HG02852 (cell line): ENCODE measurements around the gene BMPR2.

Experiments
- ATAC-seq: cut with Tn5 transposase; IDR thresholded peaks from one replicate; pipeline ENCODE4 v1.9.1; 2021; ENCODE audit warnings: mild to moderate bottlenecking, moderate library complexity; ENCODE audit not compliant: unreplicated experiment

Gene BMPR2

DNA sequence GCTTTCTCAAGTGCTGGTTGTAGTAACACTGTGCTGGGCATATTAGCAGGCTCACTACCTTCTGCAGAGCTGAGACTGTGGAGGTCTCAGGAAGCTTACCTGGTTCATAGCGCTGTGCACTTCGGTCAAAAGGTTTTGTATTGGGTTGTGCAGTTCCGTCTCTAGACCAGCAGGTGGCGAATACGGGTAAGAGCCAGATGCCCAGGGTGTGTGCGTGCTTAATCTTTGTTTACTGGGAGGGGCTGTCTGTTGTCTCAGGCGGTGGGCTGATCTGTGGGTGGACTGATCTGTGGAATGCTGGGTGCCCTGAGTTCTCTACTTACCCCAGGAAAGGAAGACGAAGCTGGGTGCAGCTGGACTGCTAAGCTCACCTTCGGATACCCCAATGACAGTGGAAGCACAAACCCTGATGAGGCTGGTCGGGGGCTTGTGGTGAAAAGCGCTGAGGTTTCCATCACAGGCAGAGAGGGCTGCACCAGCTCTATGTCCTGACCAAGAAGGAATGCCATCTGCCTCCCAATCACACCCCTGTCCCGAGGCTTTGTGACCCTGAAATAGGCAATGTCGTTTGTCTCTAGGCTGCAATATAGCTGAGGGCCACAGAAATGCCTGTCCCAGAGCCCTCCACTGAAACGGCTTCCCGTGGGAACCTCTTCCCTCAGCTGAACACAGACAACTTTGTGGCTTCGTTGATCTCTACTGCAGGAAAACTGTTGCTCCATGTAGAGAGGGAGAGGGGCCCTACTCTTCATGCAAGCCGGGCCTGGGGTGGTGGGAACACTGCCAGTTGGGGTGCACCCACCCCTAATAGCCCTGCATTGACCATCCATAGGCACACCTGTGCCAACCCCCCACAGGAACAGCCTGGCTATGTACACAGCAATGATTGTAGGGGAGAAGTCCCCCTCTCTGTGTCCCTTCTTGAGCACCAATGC is 212.8 kb downstream of the BMPR2 start:
- ATAC-seq, result peak; percentile 74

DNA sequence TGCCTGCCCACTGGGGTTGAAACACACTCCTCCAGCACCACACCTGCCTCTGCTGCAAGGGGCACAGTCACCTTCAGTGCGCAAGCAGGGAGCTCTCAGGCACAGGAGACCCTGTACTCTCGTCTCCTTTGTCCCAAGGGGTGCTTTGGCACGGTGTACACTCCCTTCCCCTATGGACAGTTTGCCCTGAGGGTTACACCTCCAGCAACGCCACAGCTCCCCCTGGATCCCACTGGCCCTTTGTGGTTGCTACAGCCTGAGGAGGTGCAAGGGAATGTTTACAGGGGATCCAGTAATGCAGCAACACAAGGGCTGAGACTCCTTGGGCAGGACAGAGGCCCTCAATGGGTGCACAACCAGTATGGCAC is 213.4 kb downstream of the BMPR2 start:
- no peak for ATAC-seq

DNA sequence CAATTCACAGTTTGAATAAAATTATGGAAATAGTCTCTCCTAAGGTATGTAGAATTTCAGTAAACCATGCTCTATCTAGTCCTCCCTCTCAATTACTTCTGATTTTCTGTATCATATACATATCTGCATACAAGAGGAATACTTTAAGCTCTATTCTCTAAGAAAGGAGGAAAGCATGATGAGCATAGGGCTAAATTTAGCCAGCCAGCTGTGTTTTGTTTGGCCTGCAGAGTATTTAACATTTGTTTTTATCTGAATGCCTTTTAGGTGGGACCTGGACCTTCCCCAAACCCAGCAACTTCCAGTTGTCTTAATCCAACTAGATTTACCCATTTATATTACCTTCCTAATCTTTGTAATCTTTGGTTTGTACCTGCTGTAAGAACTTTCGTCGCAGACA is 216.4 kb downstream of the BMPR2 start:
- no peak for ATAC-seq

DNA sequence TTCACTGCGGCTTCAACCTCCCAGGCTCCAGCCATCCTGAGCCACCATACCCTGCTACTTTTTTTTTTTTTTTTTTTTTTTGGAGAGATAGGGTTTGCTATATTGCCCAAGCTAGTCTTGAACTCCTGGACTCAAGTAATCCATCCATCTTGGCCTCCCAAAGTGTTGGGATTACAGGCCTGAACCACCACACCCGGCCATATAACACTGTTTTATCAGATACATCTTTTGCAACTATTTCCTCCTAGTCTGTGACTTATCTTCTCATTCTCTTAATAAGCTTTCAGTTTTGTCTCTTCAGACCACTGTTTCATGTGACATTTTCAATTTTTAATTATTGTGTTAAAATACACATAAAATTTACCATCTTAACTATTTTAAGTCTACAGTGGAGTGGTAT is 223.0 kb downstream of the BMPR2 start:
- ATAC-seq, result no peak

DNA sequence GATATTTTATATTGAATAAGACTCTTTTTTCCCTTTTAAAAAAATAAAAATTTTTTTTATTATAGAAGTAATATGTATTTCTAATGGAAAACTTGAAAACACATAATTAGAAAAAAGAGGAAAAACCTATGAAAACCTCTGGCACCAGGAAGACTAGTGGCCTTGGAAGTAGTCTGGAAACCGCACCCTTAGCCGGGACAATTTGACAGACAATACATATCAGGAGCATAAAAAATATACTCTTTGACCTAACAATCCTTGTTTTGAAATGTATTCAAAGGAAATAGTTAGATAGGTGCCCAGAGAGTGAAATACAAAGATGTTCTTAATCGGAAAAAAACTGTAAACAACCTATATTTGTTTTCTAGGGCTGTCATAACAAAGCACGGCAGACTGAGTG is 223.8 kb downstream of the BMPR2 start:
- no peak for ATAC-seq

DNA sequence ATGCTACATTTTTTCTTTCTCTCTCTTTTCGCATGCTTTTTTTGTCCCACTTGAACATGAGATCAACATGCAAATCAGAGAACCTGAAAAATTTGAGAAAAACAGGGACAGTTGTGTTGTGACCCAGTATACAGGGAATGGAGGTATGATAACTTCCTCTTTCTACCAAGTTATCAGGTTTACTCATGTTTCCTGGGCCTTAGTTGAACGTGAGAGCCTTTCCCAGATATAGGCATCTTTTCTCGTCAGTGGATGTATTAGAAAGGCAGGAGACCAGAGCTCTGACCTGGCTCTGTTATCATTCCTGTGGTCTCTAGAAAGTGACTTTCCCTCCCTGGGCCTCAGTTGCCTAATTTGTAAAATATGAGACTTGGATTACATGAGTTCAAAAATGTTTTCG is 228.6 kb downstream of the BMPR2 start:
- no peak for ATAC-seq

DNA sequence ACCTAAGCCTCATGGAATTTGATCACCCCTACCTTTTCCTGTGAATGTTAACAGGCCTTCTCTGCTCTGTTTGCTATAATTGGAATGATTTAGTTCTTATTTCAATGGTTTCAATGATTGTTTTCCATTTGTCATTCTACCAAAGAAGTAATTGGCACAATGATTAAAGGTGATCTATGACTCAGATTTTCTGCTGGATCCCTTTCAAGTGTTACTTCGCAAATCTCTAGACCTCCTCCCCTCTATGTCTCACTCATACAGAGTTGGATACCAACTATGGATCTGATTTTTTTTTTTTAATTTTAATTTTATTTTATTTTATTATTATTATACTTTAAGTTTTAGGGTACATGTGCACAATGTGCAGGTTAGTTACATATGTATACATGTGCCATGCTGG is 229.0 kb downstream of the BMPR2 start:
- no peak for ATAC-seq

DNA sequence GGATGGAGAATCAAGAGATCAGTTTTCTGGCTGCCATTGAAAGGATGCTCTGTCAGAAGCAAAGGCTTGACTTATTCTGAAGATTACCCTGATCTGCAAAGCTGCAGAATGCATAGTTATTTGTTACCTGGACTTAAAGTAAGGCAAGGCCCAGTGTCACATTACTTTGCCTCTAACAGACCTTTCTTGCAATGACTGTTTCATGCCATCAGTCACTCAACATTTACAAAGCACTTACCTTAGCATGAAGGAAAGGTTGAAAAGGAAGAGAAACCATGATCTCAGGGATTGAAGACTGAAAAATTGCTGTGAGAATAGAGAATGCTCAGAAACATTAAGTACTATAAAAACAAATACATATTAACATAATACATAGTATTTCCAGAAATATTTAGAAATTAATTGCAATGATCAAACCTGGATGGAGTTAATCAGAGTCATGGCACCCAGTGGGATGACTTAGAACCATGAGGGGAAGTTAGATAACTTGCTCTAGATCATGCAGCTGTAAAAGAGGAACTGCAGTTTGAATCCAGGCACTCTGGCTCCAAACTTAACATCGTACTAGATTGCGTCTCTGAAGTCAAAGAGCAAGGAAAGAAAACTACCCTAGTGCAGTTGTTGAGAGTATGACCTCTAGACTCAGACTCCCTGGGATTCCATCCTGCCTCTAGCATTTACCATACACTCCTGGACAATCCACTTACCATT is 232.2 kb downstream of the BMPR2 start:
- peak; percentile 32 for ATAC-seq

DNA sequence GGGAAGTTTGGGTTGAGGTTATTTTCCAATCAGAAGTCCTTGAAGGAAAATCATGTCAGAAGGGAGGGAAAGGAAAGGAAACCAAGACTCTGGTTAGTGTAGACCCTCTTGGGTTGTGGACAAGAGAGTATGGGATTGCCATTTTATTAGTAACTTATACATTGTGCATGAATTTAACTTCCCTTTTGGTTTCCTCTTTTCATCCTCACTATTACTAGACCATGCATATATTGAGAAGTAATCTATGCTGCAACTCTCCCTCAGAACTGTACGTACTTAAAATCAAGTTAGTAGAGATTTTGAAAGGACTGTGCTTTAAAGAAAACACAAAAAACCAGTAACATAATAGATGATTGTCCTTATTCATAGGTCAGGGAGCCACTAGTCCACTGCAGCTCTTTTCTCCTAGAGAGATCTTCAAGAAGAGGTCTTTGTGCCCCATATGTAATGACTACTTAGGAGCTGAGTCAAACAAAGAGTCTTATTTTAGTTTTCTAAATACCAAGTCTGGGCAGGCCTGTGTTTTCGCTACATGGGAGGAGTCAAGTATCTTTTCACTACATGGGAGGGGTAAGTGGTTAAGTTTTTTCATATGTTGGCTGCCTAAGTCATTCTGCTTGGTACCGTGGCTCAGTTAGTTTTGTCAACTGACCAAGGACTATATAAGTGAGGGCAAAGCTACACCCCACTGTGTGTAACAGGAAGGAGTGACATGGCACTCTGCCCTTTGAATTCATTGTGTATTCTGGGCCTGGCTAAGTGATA is 233.4 kb downstream of the BMPR2 start:
- peak; percentile 92 for ATAC-seq

DNA sequence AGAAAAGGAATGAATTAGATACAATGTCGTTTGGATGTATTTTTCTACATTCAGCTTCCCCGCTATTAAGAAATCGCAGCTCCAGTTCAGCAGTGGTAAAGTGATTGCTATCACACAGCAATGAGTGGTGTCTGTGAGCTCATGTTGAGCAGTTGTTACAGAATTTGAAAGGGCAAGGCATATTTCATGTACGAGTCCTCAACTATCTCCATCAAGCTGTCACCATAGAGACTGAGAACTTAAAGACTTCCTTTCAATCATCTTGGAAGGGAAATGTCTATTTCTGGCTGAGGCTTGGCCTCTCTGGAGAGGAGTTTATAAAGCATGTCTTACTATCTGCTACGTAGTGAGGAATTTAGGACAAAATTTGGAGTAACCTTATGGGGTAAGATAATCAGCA is 234.3 kb downstream of the BMPR2 start:
- no peak for ATAC-seq

DNA sequence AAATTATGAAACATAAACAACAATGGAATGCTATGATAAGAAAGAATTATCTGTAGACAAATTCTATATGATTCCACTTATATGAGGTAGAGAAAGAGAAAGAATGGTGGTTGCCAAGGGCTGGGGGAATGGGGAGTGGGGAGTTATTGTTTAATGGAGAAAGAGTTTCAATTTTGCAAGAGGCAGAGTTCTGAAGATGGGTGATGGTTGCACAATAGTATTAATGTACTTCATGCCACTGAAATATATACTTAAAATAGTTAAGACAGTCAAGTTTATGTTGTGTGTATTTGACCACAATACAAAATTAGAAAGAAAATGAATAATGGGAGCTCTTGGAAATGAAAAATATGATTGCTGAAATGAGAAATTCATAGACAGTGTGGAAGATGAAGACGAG is 236.0 kb downstream of the BMPR2 start:
- no peak for ATAC-seq

DNA sequence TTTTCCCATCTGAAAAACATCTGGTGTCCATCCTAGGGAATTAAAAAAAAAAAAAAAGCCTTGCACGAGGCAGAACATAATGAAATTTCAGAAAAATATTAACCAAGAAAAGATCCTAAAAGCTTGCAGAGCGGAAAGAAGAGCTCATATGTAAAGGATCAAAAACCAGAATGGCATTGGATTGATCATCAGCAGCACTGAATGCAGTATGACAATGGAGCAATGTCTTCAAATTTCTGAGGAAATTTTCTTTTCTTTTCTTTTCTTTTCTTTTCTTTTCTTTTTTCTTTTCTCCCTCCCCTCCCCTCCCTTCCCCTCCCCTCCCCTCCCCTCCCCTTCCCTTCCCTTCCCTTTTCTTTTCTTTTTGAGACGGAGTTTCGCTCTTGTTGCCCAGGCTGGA is 237.4 kb downstream of the BMPR2 start:
- no peak for ATAC-seq
